GM18858 (cell line): ENCODE results near the gene HHIPL1.

Source experiments
- ATAC-seq: cut with Tn5 transposase; IDR thresholded peaks from one replicate; pipeline ENCODE4 v1.9.1; 2021; ENCODE audit not compliant: unreplicated experiment

Gene HHIPL1

DNA sequence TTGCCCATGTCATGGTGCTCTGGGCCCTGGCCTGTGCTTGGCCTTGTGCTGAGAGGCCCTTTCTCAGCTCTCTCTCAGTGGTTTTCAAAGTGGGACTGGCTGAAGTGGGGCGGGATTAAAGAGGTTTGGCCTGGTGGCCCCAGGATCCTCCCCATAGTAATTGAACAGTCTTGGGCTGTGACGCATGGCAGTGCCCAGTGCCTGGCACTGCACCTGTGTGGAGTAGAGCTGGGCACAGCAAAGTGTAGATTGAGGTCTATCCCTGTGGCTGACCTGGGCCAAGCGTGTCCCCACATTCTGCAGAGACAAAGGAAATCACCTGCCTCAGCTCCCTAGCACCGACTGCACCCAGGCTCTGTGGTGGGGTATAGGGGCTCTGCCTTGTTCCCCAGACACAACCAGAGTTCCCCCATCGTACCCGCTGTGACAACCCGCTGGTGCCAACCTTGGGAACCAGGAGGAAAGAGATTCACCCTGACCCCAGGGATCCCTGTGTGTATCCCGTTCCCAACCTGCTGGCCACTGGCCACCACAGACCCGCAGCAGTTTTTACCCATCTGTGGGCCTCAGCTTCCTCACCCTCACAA lies 29.2 kb downstream of the HHIPL1 start:
- ATAC-seq, result no peak

DNA sequence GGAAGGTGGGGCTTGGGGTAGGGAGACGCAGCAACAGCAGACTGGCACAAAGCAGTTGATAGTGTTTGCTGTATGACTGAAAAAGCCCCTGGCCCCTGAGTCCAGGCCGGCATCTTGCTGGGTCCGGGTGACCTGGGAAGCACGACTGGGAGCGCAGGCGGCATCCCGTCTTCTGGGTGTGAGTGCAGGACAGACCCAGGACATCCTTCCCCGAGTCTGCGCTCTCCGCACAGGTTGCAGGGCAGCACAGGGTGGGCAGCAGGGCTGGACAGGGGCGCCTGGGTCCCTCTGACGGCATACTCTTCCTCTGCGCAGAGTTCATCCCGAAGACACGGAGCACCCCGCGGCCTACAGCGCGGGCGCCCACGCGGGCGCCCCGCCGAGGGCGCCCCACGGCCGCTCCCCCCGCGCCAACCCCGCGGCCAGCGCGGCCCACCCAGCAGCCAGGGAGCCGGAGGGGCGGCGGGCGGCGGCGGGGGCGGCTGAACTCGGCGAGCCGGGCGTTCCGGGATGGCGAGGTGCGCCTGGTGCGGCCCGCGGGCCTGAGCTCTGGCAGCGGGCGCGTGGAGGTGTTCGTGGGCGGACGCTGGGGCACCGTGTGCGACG lies 29.9 kb downstream of the HHIPL1 start:
- no peak for ATAC-seq

GRCh38 chr14:99675382-99675835 lies 30.5 kb downstream of the HHIPL1 start:
- no peak for ATAC-seq

GRCh38 chr14:99675951-99676350 lies 31.0 kb downstream of the HHIPL1 start:
- ATAC-seq, result no peak

DNA sequence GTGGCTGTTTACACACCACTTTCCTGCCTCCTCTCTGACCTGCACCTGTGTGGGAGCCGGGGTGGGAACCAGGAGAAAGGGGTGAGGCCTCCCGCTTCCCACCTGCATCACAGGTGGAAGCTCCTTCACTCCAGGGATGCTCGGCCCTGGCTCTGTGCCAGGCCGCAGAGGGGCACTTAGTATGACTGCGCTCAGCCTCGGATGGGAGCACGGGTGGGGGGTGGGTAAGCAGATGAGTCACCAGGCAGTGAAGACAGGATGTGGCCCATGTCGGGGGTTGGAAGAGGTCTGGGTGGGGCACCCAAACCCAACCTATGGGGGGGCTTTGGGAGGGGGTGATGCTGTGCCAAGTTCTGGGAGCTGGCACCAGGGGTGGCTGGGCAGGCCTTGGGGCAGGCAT lies 31.7 kb downstream of the HHIPL1 start:
- no peak for ATAC-seq

- ATAC-seq, result no peak
Measured at GRCh38 chr14:99677231-99678140, 32.6 kb downstream of the HHIPL1 start.

- ATAC-seq, result no peak
Measured at GRCh38 chr14:99678198-99678597, 33.3 kb downstream of the HHIPL1 start.

GRCh38 chr14:99679111-99679510 lies 34.2 kb downstream of the HHIPL1 start:
- no peak for ATAC-seq

DNA sequence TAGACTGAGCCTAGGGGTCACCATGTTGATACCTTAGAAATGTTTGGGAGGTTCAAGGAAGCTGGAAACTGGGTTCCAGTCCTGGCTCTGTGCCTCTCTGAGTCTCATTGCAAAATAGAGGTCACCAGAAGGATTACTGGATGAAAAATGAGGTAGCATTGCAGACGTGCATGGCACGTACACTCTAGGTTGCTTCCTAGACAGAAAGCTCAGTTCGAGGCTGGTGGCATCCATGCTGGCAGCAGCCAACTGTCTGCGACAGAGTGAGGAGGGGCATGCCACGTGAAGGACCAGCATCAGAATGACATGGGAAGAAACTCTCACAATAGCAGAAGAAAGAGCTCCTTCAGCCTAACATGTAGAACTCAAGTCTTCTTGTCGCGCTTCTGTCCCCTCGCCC lies 34.6 kb downstream of the HHIPL1 start:
- ATAC-seq, result no peak

DNA sequence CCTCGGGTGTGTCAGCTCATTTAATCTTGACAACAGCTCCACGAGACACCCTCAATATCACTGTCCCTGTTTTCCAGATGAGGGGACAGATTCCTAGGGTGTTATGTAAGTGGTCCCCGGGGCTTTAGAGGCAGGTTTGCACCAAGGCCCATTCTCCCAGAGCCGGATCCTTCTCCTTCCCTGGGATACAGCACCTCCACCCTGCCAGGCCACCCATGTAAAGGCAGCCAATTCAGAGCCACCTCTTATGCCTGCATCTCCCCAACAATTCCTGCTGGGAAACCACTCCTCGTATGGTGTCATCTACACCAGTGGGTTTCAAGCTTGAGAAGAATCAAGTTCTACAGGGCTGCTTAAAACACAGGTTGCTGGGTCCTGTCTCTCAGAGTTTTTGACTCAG lies 35.1 kb downstream of the HHIPL1 start:
- ATAC-seq, result no peak

- no peak for ATAC-seq
Measured at GRCh38 chr14:99681101-99681831, 36.3 kb downstream of the HHIPL1 start.

DNA sequence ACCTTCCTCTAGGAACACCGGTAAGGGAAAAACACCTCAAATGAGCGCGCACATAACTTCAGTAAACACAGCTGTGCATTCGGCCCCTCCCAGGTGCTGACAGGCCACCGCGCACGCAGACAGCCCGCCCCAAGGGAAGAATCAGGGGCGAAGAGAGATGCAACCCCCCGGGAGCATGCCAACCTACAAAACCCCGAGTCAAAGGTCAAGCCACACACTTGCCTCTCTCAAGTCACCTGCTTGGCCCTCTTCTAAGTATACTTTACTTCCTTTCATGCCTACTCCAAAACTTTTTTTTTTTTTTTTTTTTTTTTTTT lies 36.9 kb downstream of the HHIPL1 start:
- no peak for ATAC-seq

- ATAC-seq, result peak; percentile 31
Measured at GRCh38 chr14:99682809-99683618, 38.1 kb downstream of the HHIPL1 start.

DNA sequence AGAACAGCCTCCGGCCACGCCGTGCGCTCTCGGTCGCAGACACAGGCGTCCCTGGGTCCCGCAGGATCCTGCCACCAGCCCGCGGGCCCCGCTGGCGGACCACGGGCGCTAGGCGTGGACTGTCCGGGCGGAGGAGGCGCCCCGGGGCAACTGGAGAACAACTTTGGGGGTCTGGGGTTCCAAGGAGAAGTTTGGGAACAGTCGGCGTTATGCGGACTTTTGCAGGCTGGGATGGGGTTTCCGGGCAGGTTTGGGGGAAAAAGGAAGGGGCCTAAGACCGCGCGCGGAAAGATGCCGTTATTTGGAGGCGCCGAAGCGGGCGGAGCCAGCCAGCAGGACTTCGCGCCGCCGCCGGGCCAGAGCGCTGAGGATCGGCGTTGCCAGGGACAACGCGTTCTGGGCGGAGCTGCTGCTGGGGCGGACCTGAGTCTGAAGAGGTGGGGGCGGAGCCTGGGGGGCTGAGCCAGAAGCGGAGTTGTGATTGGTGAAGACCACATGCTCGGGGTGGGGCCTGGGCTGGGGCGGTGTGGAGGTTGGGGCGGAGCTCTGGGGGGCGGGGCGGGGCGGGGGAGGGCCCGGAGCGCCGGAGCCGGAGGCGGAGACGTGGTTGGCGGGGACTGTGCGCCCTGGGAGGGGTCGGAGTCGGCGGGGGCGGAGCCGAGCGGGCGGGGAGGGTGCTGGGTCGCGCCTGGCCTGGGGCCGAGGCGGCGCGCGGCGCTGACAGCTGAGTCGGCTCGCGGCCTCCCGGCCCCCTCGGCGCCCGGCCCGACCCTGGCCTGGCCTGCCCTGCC lies 38.9 kb downstream of the HHIPL1 start, which contains the start of gene CYP46A1:
Gene CYP46A1 (plus strand): TSS at position 680 of the 791 bp plus-strand sequence. CDS start 120 bp downstream, outside the sequence.
- peak; percentile 88 for ATAC-seq

GRCh38 chr14:99684410-99684934 lies 39.5 kb downstream of the HHIPL1 start:
- ATAC-seq, result peak; percentile 35

DNA sequence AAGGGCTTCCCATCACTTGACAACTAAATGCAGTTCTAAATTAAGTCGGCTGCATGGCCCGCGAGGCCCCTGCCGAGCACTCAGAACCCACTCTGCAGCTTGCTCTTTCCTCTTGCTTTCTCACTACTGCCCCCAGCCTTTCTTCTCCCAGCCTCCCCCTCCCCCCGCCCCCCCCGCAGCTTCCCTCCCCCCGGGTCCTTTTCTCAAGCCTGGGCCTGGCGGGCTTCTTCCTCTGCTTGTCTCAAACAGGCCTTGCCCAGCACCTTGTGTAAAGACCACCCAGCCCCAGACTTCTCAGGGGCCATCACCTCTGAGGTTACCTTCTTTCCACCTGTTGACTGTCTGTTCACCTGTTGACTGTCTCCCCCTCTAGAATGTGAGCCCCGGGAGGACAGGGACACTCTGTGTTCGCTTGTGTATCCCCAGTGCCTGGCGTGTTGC lies 40.2 kb downstream of the HHIPL1 start:
- ATAC-seq, result no peak

- ATAC-seq, result no peak
Measured at GRCh38 chr14:99685596-99685995, 40.7 kb downstream of the HHIPL1 start.

- ATAC-seq, result no peak
Measured at GRCh38 chr14:99686557-99687283, 41.8 kb downstream of the HHIPL1 start.
